Caco-2 (cell line): Measurements from ENCODE around the gene GFAP. TPM values are rescaled to one million over a fixed set of nuclear protein-coding genes. Genes with fewer than 3 reads are reported as not detected.

Experiments
- BruUV-seq: library from RNA; stranded (reverse); fragments of 400-500 nt; replicated peaks from 2 replicates; lab custom pipeline; 2021; lab: Mats Ljungman, UMichigan
- CTCF ChIA-PET: fragments of 300-600 bp; sonication (Branson Sonifier 250); formaldehyde crosslinking; loops from one replicate; lab custom pipeline; 2022; ENCODE audit warnings: antibody characterized with exemption; lab: Charles Lee
- POLR2A ChIA-PET: fragments of 300-600 bp; sonication (Branson Sonifier 250); formaldehyde crosslinking; loops from one replicate; lab custom pipeline; 2022; ENCODE audit warnings: antibody characterized with exemption; lab: Charles Lee
- DNase-seq, 2 experiments: peaks; one replicate each; pipeline versions ENCODE4 v3.0.0 to v3.0.0-alpha.2; 2020 to 2022
- H3K27me3 ChIP-seq: replicated peaks from 2 replicates; pipeline ENCODE4 v1.6.0; 2011; ENCODE audit warnings: low read length; ENCODE audit not compliant: control insufficient read depth, insufficient read depth
- H3K36me3 ChIP-seq: 2 replicates; pipeline ENCODE4 v1.5.1; 2011; ENCODE audit warnings: low read length; ENCODE audit not compliant: control insufficient read depth, insufficient read depth
- H3K4me1 ChIP-seq: fragments of 250-450 bp; sonication (Bioruptor Pico); 2 replicates; pipeline ENCODE4 v1.5.1; 2020; ENCODE audit warnings: mild to moderate bottlenecking
- H3K4me3 ChIP-seq: 2 replicates; pipeline ENCODE4 v1.5.1; 2011; ENCODE audit warnings: low read depth, mild to moderate bottlenecking, control low read depth, low read length
- H3K9me3 ChIP-seq: fragments of 250-450 bp; sonication (Bioruptor Pico); 2 replicates; pipeline ENCODE4 v1.5.1; 2020; ENCODE audit warnings: mild to moderate bottlenecking, moderate library complexity
- H3K27ac Mint-ChIP-seq: one replicate; pipeline ENCODE4 v1.8.0; 2022; ENCODE audit warnings: mixed read lengths; ENCODE audit not compliant: unreplicated experiment
- H3K27me3 Mint-ChIP-seq: one replicate; pipeline ENCODE4 v1.8.0; 2022; ENCODE audit warnings: mixed read lengths; ENCODE audit not compliant: insufficient read depth, unreplicated experiment
- H3K36me3 Mint-ChIP-seq: one replicate; pipeline ENCODE4 v1.8.0; 2022; ENCODE audit warnings: mild to moderate bottlenecking, mixed read lengths; ENCODE audit not compliant: insufficient read depth, unreplicated experiment
- H3K4me1 Mint-ChIP-seq: one replicate; pipeline ENCODE4 v1.8.0; 2022; ENCODE audit warnings: low read depth, mixed read lengths; ENCODE audit not compliant: unreplicated experiment
- H3K4me3 Mint-ChIP-seq: one replicate; pipeline ENCODE4 v1.8.0; 2022; ENCODE audit warnings: mild to moderate bottlenecking, moderate library complexity, mixed read lengths; ENCODE audit not compliant: unreplicated experiment
- H3K9me3 Mint-ChIP-seq: one replicate; pipeline ENCODE4 v1.8.0; 2022; ENCODE audit warnings: mixed read lengths; ENCODE audit not compliant: unreplicated experiment
- intact Hi-C: fragments of 100-400 bp; cut with micrococcal nuclease; formaldehyde crosslinking; loops from one replicate; pipeline ENCODE4 v1.10.0; 2022; ENCODE audit not compliant: unreplicated experiment
- total RNA-seq: library from RNA; stranded (reverse); gene quantifications from 2 replicates; pipeline ENCODE4 v1.2.3, GENCODE V29; 2022
- TF ChIP-seq, protein P1 (sequence below), 2 experiments: fragments of 200-600 bp in 1 of 2; IDR thresholded peaks; 1 replicate in 1 of 2; 2 replicates in 1 of 2; pipeline versions ENCODE4 v1.5.1 to v1.8.0; 2011 to 2022; ENCODE audit warnings: antibody characterized with exemption in 1 of 2, control low read depth in 1 of 2, inconsistent platforms in 1 of 2, low read depth in 1 of 2, low read length in 1 of 2, mild to moderate bottlenecking in 1 of 2, moderate library complexity in 1 of 2; ENCODE audit not compliant: insufficient read depth in 1 of 2, severe bottlenecking in 1 of 2, unreplicated experiment in 1 of 2

The GFAP gene
- total RNA-seq, 1 experiment from 2014 or later = not detected

DNA sequence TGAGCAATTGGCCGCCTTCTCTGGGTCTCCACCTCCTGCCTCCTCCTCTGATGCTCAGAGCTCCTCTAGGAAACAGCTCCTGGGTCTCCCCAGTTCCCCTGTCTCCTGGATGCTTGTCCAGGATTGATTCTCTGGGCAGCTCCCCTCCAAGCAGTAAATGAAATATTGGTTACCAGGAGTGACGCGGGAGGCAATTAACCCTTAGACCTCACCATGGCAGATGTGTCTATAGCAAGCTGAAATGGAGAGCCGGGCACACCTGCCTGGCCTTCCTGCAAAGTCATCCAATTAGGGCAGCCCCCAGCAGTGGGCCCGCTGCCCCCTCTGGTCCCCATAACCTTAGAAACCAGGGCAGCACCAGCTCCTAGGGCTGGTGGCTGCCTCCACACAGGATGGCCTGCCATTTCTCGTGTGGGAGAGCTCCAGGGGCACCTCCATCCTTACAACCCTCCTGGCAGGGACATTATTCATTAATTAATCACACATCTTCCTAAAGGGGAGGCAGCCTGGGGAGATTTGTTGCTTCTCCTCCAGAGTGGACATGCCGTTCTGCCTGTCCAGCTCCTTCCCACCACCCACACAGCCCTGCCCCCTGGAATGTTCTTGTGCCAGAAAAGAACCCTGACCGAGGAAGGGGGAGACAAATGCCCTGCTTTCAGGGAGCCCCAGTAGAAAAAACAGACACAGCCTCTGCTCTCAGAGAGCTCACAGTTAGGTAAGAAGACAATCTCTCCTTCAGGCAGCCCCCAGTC lies 40.5 kb upstream of the GFAP start:
- H3K27me3 Mint-ChIP-seq = no peaks in the 10 kb centered on the region
- CTCF ChIA-PET = interaction anchor here (0.7 to 0.9 kb wide), 2 partner anchors 12 to 36 kb away, joined by 3 to 4 read pairs; partner anchors contain the start of gene C1QL1
- H3K27ac Mint-ChIP-seq = no peak overlapping the region
- peaks cover 7% of the 10 kb centered on the region for H3K4me1 ChIP-seq
- no peaks in the 10 kb centered on the region for H3K9me3 ChIP-seq
- no peak overlapping the region for H3K4me3 Mint-ChIP-seq
- H3K4me3 ChIP-seq = no peak overlapping the region
- no peaks in the 10 kb centered on the region for H3K27me3 ChIP-seq
- no peaks in the 10 kb centered on the region for H3K9me3 Mint-ChIP-seq
- TF ChIP-seq, protein P1, sequence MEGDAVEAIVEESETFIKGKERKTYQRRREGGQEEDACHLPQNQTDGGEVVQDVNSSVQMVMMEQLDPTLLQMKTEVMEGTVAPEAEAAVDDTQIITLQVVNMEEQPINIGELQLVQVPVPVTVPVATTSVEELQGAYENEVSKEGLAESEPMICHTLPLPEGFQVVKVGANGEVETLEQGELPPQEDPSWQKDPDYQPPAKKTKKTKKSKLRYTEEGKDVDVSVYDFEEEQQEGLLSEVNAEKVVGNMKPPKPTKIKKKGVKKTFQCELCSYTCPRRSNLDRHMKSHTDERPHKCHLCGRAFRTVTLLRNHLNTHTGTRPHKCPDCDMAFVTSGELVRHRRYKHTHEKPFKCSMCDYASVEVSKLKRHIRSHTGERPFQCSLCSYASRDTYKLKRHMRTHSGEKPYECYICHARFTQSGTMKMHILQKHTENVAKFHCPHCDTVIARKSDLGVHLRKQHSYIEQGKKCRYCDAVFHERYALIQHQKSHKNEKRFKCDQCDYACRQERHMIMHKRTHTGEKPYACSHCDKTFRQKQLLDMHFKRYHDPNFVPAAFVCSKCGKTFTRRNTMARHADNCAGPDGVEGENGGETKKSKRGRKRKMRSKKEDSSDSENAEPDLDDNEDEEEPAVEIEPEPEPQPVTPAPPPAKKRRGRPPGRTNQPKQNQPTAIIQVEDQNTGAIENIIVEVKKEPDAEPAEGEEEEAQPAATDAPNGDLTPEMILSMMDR (IDR thresholded peaks at IDR 0.05; ENCODE audit: insufficient read depth in 1 of 2, low read depth in 1 of 2, low read length in 1 of 2, severe bottlenecking in 1 of 2, unreplicated experiment in 1 of 2) = no peak
- POLR2A ChIA-PET = no interaction called here
- no peaks in the 10 kb centered on the region for H3K4me1 Mint-ChIP-seq
- no peak for DNase-seq
- BruUV-seq = no TSS peak
- peaks cover 7% of the 10 kb centered on the region for H3K36me3 Mint-ChIP-seq
- H3K36me3 ChIP-seq = no peaks in the 10 kb centered on the region
- intact Hi-C loops = no loop called here

DNA sequence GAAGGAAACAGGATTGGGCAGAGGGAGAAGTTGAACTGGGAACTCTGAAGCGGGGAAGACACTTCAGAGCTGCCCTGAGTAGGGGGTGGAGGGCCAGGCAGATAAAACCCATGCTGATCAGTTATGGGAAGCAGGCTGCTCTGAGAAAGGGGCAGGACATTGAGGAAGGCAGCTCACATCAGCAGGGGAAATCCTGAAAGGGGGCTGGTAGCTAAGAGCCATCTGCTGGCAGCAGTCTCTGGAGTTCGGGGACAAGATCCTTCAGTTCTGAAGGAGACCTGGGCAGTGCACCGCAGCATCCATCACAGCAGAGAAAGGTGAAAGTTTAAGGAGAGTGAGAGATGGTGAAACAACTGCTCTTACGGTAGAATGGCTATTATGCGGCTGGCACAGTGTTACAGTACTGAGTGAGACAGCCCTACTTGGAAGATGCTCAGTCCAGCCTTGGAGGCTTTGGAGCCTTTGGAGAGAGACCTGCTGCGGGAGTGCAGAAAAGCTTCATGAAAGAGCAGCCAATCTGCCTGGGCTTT lies 37.7 kb upstream of the GFAP start:
- no peak overlapping the region for H3K4me3 Mint-ChIP-seq
- POLR2A ChIA-PET = interaction anchor here (0.7 kb wide), 1 partner anchor 15 kb away, joined by 6 read pairs; the partner anchor contains the start of gene C1QL1

DNA sequence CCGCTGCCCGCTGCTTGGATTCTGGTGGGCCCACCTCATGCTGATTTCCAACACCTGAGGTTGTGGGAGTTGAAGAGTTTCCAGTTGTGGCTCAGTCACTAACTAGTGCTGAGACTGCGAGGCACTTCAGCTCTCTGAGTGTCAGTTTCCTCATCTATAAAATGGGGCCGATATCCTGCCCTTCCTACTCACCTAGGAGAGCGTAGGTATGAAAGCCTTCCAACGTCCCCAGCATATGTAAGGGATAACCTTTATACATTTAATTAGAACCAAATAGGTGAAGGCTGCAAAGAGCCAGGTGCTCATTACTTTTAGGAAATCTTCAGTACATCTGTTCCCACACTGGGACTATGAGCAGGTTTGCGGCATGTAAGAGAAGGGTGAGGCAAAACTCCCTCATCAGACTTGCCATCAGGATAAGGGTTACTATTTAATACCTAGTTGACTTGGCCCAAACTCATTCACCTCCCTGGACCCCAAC lies 33.1 kb upstream of the GFAP start:
- Mint-ChIP-seq H3K36me3 (peaks cover 36% of the 10 kb centered on the region), H3K4me3 (peak overlapping the region; percentile 90), H3K27ac (peak overlapping the region; percentile 92), H3K9me3 (no peaks in the 10 kb centered on the region), H3K4me1 (peaks cover 5% of the 10 kb centered on the region), H3K27me3 (no peaks in the 10 kb centered on the region)
- CTCF ChIA-PET = no interaction called here
- Histone ChIP-seq H3K27me3 (no peaks in the 10 kb centered on the region), H3K4me1 (peaks cover 7% of the 10 kb centered on the region), H3K36me3 (no peaks in the 10 kb centered on the region), H3K4me3 (peak overlapping the region; percentile 79), H3K9me3 (no peaks in the 10 kb centered on the region)
- POLR2A ChIA-PET = no interaction called here
- TF ChIP-seq, protein P1 (IDR thresholded peaks at IDR 0.05; ENCODE audit: insufficient read depth in 1 of 2, low read depth in 1 of 2, low read length in 1 of 2, severe bottlenecking in 1 of 2, unreplicated experiment in 1 of 2) = no peak
- intact Hi-C loops = no loop called here
- no peak for DNase-seq
- BruUV-seq = no TSS peak

More for the DNA sequence above, 37.7 kb upstream of the GFAP start:
- TF ChIP-seq, protein P1 (IDR thresholded peaks at IDR 0.05; ENCODE audit: insufficient read depth in 1 of 2, low read depth in 1 of 2, low read length in 1 of 2, severe bottlenecking in 1 of 2, unreplicated experiment in 1 of 2) = no peak
- H3K27me3 ChIP-seq = no peaks in the 10 kb centered on the region
- H3K36me3 Mint-ChIP-seq = peaks cover 7% of the 10 kb centered on the region
- H3K4me1 Mint-ChIP-seq = no peaks in the 10 kb centered on the region
- H3K27ac Mint-ChIP-seq = no peak overlapping the region
- no TSS peak for BruUV-seq
- no peak for DNase-seq
- H3K4me3 ChIP-seq = no peak overlapping the region
- H3K36me3 ChIP-seq = no peaks in the 10 kb centered on the region
- peaks cover 14% of the 10 kb centered on the region for H3K4me1 ChIP-seq
- no peaks in the 10 kb centered on the region for H3K9me3 Mint-ChIP-seq
- no peaks in the 10 kb centered on the region for H3K9me3 ChIP-seq
- CTCF ChIA-PET = interaction anchor here (0.5 to 2.5 kb wide), 6 partner anchors 9 to 134 kb away, joined by 3 to 18 read pairs (median 4); no protein-coding TSS in a partner anchor
- intact Hi-C loops = no loop called here
- no peaks in the 10 kb centered on the region for H3K27me3 Mint-ChIP-seq
